B cell (primary cell): ENCODE data around the gene NFATC1. TPM values are rescaled to one million over a fixed set of nuclear protein-coding genes. Genes with fewer than 3 reads are reported as not detected.

Experiments
- ATAC-seq: fragments of 200-7000 bp; cut with Tn5 transposase; one replicate; pipeline ENCODE4 v1.10.0; 2021; ENCODE audit warnings: low read depth, mild to moderate bottlenecking, moderate number of reproducible peaks, moderate library complexity
- CTCF ChIA-PET: fragments of 350-600 bp; sonication (Branson Sonifier 250); formaldehyde crosslinking; loops from one replicate; lab custom pipeline; 2021; ENCODE audit warnings: antibody characterized with exemption, inconsistent platforms; lab: Charles Lee
- POLR2A ChIA-PET: fragments of 350-600 bp; sonication (Branson Sonifier 250); formaldehyde crosslinking; loops from one replicate; lab custom pipeline; 2021; ENCODE audit warnings: antibody characterized with exemption; lab: Charles Lee
- DNase-seq: peaks from one replicate; pipeline ENCODE4 v3.0.0; 2013
- H2AFZ ChIP-seq: 2 replicates; pipeline ENCODE4 v1.6.1; 2012; ENCODE audit warnings: mild to moderate bottlenecking, low read depth, low read length; ENCODE audit not compliant: insufficient read depth, poor library complexity, severe bottlenecking
- H3K27ac ChIP-seq, 2 donors: 1 replicate in 1 of 2; 2 replicates in 1 of 2; pipeline ENCODE4 v1.5.1; 2012 to 2013; ENCODE audit warnings: low read length in 2 of 2, mild to moderate bottlenecking in 2 of 2, moderate library complexity in 1 of 2
- H3K27me3 ChIP-seq, 4 experiments: fragments of 200-600 bp in 1 of 4; sonication (generic) in 1 of 4; replicated peaks in 1 of 4; 1 replicate in 2 of 4; 2 replicates in 2 of 4; pipeline versions ENCODE4 v1.6.1 to v1.7.0; 2013 to 2016; ENCODE audit warnings: low read length in 3 of 4, mild to moderate bottlenecking in 2 of 4, mixed read lengths in 1 of 4, moderate library complexity in 1 of 4; ENCODE audit not compliant: insufficient read depth in 4 of 4, control insufficient read depth in 3 of 4; ENCODE audit errors: control extremely low read depth in 1 of 4
- H3K36me3 ChIP-seq, 2 experiments: replicated peaks in 1 of 2; 1 replicate in 1 of 2; 2 replicates in 1 of 2; pipeline versions ENCODE4 v1.6.1 to v1.7.1; 2013; ENCODE audit warnings: low read length in 1 of 2; ENCODE audit not compliant: insufficient read depth in 2 of 2, control insufficient read depth in 1 of 2; ENCODE audit errors: control extremely low read depth in 1 of 2, extremely low read depth in 1 of 2
- H3K4me1 ChIP-seq, 2 donors: fragments of 200-600 bp in 1 of 2; sonication (generic) in 1 of 2; 1 replicate in 1 of 2; 2 replicates in 1 of 2; pipeline versions ENCODE4 v1.5.1 to v1.6.1; 2013 to 2017; ENCODE audit warnings: low read length in 2 of 2; ENCODE audit not compliant: control insufficient read depth in 2 of 2, insufficient read depth in 2 of 2
- H3K4me2 ChIP-seq: replicated peaks from 2 replicates; pipeline ENCODE3; 2012; ENCODE audit warnings: mild to moderate bottlenecking, low read depth, low read length; ENCODE audit not compliant: poor library complexity, severe bottlenecking
- H3K4me3 ChIP-seq, 5 experiments: fragments of 200-600 bp in 1 of 5; sonication (generic) in 1 of 5; 1 replicate in 3 of 5; 2 replicates in 2 of 5; pipeline versions ENCODE4 v1.5.1 to v1.7.0; 2011 to 2016; ENCODE audit warnings: low read length in 4 of 5, mild to moderate bottlenecking in 4 of 5, low read depth in 2 of 5, control low read depth in 1 of 5, moderate library complexity in 1 of 5; ENCODE audit not compliant: insufficient read depth in 1 of 5; ENCODE audit errors: control extremely low read depth in 1 of 5, extremely low read depth in 1 of 5
- H3K79me2 ChIP-seq: fragments of 200-600 bp; sonication (generic); one replicate; pipeline ENCODE4 v1.6.0; 2016; ENCODE audit warnings: low read length; ENCODE audit not compliant: control insufficient read depth, insufficient read depth
- H3K9ac ChIP-seq: fragments of 200-600 bp; sonication (generic); 2 replicates; pipeline ENCODE4 v1.6.1; 2017; ENCODE audit warnings: mild to moderate bottlenecking, low read length, moderate library complexity
- H3K9me3 ChIP-seq, 3 donors: one replicate each; pipeline versions ENCODE4 v1.6.1 to v1.7.1; 2013; ENCODE audit warnings: low read length in 2 of 3; ENCODE audit not compliant: control insufficient read depth in 2 of 3, insufficient read depth in 1 of 3; ENCODE audit errors: control extremely low read depth in 1 of 3
- H4K20me1 ChIP-seq: 2 replicates; pipeline ENCODE4 v1.6.0; 2012; ENCODE audit warnings: mild to moderate bottlenecking, low read length; ENCODE audit not compliant: insufficient read depth, control insufficient read depth, poor library complexity, severe bottlenecking
- H3K27ac Mint-ChIP-seq: one replicate; pipeline ENCODE4 v1.8.0; 2021; ENCODE audit warnings: mixed read lengths
- H3K27me3 Mint-ChIP-seq: one replicate; pipeline ENCODE4 v1.8.0; 2021; ENCODE audit warnings: mixed read lengths
- H3K4me1 Mint-ChIP-seq: one replicate; pipeline ENCODE4 v1.8.0; 2021; ENCODE audit warnings: mixed read lengths
- H3K4me3 Mint-ChIP-seq: one replicate; pipeline ENCODE4 v1.8.0; 2021; ENCODE audit warnings: mixed read lengths
- H3K9me3 Mint-ChIP-seq: one replicate; pipeline ENCODE4 v1.8.0; 2022; ENCODE audit warnings: mixed read lengths; ENCODE audit not compliant: insufficient read depth
- EZH2 ChIP-seq: IDR thresholded peaks from 2 replicates; pipeline ENCODE4 v1.6.1; 2012; ENCODE audit warnings: borderline replicate concordance, low read depth, mild to moderate bottlenecking, moderate library complexity, low read length; ENCODE audit not compliant: insufficient read depth, poor library complexity, severe bottlenecking
- WGBS: methylation state at CpG from one replicate; pipeline ENCODE4 v1.1.5; 2013; ENCODE audit warnings: missing lambda C conversion rate; ENCODE audit not compliant: insufficient coverage; 5-methylcytosine and 5-hydroxymethylcytosine counted together
- intact Hi-C: fragments of 100-400 bp; cut with micrococcal nuclease; formaldehyde crosslinking; loops from one replicate; pipeline ENCODE4 v1.10.0; 2022
- polyA plus RNA-seq: library from polyadenylated mRNA; depleted of rRNA; stranded (reverse); fragments of >200 nt; gene quantifications from 2 replicates; pipeline ENCODE4 v1.2.3, GENCODE V29; 2012
- total RNA-seq, 2 donors: library from RNA; stranded (reverse); fragments of 120-200 nt in 1 of 2; gene quantifications; 1 replicate in 1 of 2; 2 replicates in 1 of 2; pipeline versions ENCODE4 v1.2.3 to v1.2.4, GENCODE V29; 2013 to 2022
- TF ChIP-seq, protein P1 (sequence below): fragments of 200-600 bp; IDR thresholded peaks from one replicate; pipeline ENCODE4 v1.8.0; 2022; ENCODE audit warnings: antibody characterized with exemption, mild to moderate bottlenecking

Gene NFATC1
- total and polyA plus RNA-seq, 2 donors (not counting 1 experiment from before 2014, with no cell fraction given), result 32.2 to 108 TPM

DNA sequence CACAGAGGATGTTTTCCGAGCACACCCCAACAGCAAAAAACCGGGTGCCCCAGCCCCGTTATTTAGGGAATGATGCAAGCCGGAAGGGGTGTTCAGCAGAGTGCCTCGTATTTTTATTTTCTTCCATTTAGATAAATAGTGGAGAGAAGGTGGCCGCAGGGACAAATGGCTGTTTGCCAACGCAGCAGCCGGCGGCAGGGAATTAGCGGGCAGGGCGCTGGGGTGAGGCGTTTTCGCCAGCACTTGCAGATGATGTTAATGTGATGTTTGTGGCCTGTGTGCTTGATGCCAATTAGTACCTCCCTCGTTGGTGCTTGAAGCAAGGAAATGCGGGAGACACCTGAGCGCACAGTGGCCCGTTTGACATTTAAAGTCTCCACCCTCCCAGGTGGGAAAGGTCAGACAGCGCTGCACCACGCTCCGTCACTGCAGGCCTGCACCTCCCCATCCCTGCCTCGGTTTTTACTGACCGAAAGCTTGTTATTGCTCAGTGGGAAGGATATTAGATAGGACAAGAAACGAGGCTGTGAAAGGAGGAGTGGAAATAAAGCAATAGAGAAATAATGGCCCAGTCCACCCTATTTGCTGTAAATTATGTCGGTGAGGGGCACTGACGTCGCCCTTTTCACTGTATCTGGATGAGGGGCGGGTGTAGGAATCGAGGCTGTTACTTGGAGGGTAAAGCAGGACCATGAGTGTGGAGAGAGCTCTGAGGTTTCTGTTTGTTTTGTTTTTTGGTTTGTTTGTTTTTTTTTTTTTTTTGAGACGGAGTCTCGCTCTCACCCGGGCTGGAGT is 39.1 kb downstream of the NFATC1 start:
- peaks cover 100% of the 10 kb centered on the region for H3K79me2 ChIP-seq
- peak overlapping the region; percentile 71 for H3K4me2 ChIP-seq
- no peak for ATAC-seq
- H3K4me3 Mint-ChIP-seq, result peak overlapping the region; percentile 76
- H3K4me3 ChIP-seq, result no peak overlapping the region
- no peak for TF ChIP-seq EZH2
- TF ChIP-seq, protein P1, sequence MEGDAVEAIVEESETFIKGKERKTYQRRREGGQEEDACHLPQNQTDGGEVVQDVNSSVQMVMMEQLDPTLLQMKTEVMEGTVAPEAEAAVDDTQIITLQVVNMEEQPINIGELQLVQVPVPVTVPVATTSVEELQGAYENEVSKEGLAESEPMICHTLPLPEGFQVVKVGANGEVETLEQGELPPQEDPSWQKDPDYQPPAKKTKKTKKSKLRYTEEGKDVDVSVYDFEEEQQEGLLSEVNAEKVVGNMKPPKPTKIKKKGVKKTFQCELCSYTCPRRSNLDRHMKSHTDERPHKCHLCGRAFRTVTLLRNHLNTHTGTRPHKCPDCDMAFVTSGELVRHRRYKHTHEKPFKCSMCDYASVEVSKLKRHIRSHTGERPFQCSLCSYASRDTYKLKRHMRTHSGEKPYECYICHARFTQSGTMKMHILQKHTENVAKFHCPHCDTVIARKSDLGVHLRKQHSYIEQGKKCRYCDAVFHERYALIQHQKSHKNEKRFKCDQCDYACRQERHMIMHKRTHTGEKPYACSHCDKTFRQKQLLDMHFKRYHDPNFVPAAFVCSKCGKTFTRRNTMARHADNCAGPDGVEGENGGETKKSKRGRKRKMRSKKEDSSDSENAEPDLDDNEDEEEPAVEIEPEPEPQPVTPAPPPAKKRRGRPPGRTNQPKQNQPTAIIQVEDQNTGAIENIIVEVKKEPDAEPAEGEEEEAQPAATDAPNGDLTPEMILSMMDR, result no peak
- no peak overlapping the region for H3K9ac ChIP-seq
- peaks cover 100% of the 10 kb centered on the region for H4K20me1 ChIP-seq
- peaks cover 23 to 59% of the 10 kb centered on the region in 2 donors for H3K4me1 ChIP-seq
- H3K27me3 ChIP-seq, result no peaks in the 10 kb centered on the region
- intact Hi-C loops, result loop anchor here (2.0 to 5.0 kb wide), 2 partner anchors 26 to 43 kb away; no protein-coding TSS in a partner anchor
- no peak for DNase-seq
- H3K36me3 ChIP-seq, result peaks cover 0 to 51% of the 10 kb centered on the region in 2 experiments
- H3K9me3 ChIP-seq, result no peaks in the 10 kb centered on the region
- ChIA-PET POLR2A (interaction anchor here (0.6 kb wide), 1 partner anchor 18 kb away, joined by 6 read pairs; no protein-coding TSS in a partner anchor), CTCF (interaction anchor here (1.1 to 2.6 kb wide), 6 partner anchors 8 to 91 kb away, joined by 3 to 10 read pairs (median 4); no protein-coding TSS in a partner anchor)
- no peaks in the 10 kb centered on the region for H3K27me3 Mint-ChIP-seq
- no peaks in the 10 kb centered on the region for H3K9me3 Mint-ChIP-seq
- H3K27ac Mint-ChIP-seq, result peak overlapping the region; percentile 17
- 89% methylated on average over 23 of the region's 31 CpGs for WGBS
- H2AFZ ChIP-seq, result no peak overlapping the region
- H3K27ac ChIP-seq, result no peak overlapping the region
- H3K4me1 Mint-ChIP-seq, result peaks cover 53% of the 10 kb centered on the region
